GM10266 (cell line): ENCODE data around the gene ZNF566.
"Not testable (repeated sequence)": the region's sequence is repeated elsewhere in the genome, so short reads cannot be mapped to it uniquely, and the experiment has no call there.

Experiments
- DNase-seq: peaks from one replicate; pipeline ENCODE4 v3.0.0; 2012; ENCODE audit errors: extremely low spot score
- CTCF ChIP-seq: IDR thresholded peaks from 2 replicates; pipeline ENCODE4 v1.5.1; 2012; ENCODE audit warnings: mild to moderate bottlenecking, low read depth; ENCODE audit not compliant: control insufficient read depth, insufficient read depth; ENCODE audit errors: missing control alignments

Gene ZNF566

GRCh38 chr19:36524617-36525016 is 35.3 kb upstream of the ZNF566 start:
- TF ChIP-seq CTCF, result no peak
- DNase-seq, result no peak

GRCh38 chr19:36514012-36514612 is 24.8 kb upstream of the ZNF566 start:
- no peak for DNase-seq
- no peak for TF ChIP-seq CTCF

GRCh38 chr19:36508325-36508724 is 19.0 kb upstream of the ZNF566 start:
- no peak for TF ChIP-seq CTCF
- no peak for DNase-seq

GRCh38 chr19:36501973-36502372 is 12.6 kb upstream of the ZNF566 start:
- no peak for TF ChIP-seq CTCF
- no peak for DNase-seq

GRCh38 chr19:36497001-36497400 is 7.6 kb upstream of the ZNF566 start:
- no peak for TF ChIP-seq CTCF
- DNase-seq, result no peak

- peak; percentile 51 for TF ChIP-seq CTCF
- DNase-seq, result not testable (repeated sequence)
Measured at GRCh38 chr19:36492689-36493453, 3.5 kb upstream of the ZNF566 start.

- not testable (repeated sequence) for DNase-seq
Measured at GRCh38 chr19:36490846-36491245, 1.5 kb upstream of the ZNF566 start.

- no peak for TF ChIP-seq CTCF
- peak; percentile 85 for DNase-seq
Measured at GRCh38 chr19:36489920-36490415, 607 bp upstream of the ZNF566 start.
